ENCODE data around the gene PSMA4.
"Not testable (repeated sequence)": the region's sequence is repeated elsewhere in the genome, so short reads cannot be mapped to it uniquely, and the experiment has no call there.

Gene PSMA4

DNA sequence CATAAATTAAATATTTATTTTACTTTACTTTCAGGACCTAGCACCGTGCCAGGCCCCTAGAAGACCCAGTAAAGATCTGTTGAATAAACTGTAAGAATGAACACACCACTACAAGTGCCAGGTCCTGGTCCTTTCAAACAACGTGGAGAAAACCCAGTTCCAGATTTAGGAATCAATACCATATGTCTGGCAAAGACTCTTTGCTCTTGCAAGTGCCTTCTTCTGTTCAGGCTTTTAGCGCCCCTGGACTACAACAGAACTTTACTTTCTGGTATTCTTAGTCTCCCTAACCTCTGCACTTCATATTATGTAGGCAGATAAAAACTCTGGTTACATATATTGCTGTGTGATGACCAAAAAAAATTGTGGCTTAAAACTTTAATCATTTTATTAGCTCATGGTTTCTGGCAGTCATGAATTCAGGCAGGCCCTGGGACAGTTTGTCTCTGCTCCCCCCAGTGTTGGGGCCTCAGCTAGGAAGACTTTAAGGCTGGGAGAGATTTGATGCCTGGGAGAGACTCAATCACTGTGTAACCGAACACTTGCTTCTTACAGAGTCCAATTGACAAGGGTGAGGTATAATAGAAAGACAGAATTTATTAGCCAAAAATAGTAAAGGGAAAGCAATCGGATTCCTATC is 2.9 kb upstream of the PSMA4 start:
- no peak overlapping the region for H3K4me3 ChIP-seq (ENCODE audit: low read length)
- peak; percentile 40 for DNase-seq (ENCODE audit: low read depth)
- TF ChIP-seq, protein P1, sequence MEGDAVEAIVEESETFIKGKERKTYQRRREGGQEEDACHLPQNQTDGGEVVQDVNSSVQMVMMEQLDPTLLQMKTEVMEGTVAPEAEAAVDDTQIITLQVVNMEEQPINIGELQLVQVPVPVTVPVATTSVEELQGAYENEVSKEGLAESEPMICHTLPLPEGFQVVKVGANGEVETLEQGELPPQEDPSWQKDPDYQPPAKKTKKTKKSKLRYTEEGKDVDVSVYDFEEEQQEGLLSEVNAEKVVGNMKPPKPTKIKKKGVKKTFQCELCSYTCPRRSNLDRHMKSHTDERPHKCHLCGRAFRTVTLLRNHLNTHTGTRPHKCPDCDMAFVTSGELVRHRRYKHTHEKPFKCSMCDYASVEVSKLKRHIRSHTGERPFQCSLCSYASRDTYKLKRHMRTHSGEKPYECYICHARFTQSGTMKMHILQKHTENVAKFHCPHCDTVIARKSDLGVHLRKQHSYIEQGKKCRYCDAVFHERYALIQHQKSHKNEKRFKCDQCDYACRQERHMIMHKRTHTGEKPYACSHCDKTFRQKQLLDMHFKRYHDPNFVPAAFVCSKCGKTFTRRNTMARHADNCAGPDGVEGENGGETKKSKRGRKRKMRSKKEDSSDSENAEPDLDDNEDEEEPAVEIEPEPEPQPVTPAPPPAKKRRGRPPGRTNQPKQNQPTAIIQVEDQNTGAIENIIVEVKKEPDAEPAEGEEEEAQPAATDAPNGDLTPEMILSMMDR (conservative IDR thresholded peaks at IDR 0.05; ENCODE audit: low read length), result no peak

DNA sequence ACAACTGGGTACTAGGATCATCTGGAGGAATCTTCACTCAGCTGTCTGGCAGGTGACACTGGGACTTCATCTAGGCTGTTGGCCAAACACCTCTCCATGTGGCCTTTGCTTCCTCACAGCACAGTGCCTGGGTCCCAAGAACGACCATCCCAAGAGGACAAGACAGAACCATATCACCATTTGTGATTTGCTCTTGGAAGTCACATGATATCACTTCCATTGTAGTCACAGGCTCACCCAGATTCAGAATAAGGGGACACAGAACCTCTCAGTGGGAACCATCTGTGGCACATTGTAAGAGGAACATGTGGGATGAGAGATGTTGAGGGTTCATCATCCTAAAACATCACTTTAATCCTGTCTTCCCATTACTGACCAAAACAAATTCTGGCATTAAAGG is 1.9 kb upstream of the PSMA4 start:
- DNase-seq (ENCODE audit: low read depth), result no peak
- H3K4me3 ChIP-seq (ENCODE audit: low read length), result no peak overlapping the region
- TF ChIP-seq, protein P1 (conservative IDR thresholded peaks at IDR 0.05; ENCODE audit: low read length), result no peak

DNA sequence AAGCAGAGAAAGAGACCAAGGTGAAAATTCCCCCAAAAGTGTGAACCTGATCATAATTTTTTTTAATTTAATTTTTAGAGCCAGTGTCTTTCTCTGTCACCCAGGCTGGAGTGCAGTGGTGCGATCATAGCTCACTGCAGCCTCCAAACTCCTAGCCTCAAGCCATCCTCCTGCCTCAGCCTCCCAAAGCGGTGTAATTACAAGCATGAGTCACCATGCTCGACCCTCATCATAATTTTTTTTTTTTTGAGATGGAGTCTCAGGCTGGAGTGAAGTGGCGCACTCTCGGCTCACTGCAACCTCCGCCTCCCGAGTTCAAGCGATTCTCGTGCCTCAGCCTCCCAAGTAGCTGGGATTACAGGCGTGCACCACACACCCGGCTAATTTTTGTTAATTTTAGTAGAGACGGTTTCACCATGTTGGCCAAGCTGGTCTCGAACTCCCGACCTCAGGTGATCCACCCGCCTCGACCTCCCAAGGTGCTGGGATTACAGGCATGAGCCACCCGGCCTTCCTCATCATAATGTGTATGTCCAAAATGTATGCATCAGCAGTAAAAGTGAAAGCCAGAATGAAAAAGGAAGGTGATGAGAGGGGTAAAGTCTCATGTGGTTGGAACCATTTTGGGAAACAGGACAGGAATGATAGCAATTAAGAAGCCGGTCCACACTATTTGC is 642 bp upstream of the PSMA4 start:
- DNase-seq (ENCODE audit: low read depth), result not testable (repeated sequence)
- H3K4me3 ChIP-seq (ENCODE audit: low read length), result peak overlapping the region; percentile 76

DNA sequence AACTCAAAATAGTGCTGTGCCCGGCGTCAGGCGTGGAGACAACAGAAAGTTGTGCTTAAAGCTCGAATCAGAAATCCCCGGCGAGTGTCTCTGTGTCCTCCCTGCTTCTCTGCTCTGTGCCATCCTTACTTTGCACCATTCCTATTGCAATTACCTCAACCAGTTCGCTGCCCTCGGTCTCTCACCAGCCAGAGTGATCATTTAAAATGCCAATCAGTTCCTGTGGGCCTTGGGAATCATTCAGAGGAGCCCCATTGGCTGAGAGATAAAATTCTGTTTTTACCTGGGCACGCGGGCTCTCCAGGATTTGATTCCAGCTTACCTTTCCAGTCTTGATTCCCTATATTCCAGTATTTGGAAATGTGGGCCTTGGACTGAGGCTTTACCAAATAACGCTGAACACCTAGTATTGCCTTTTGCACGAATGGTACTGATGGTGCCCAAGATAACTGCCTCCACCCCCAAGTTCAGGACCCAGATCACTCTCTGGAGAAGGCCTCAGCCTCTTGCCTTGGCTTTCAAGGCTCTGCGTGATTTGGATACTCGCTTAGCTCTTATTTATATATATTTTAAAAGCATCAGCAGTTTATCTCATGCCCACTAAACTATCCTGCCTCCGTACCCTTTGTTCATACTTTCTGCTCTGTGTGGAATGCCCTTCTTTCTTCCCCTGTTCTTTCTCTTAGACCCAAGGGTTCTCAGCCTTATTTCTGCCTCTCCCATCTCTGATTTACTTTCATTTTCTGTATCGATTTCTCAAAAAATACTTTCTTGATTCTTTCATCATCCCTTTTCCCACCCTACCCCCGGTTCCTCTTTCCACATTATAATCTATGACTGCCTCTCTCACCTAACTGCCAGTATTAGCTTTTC is 863 bp downstream of the PSMA4 start:
- TF ChIP-seq, protein P1 (conservative IDR thresholded peaks at IDR 0.05; ENCODE audit: low read length), result no peak
- peak; percentile 5 for DNase-seq (ENCODE audit: low read depth)
- H3K4me3 ChIP-seq (ENCODE audit: low read length), result peak overlapping the region; percentile 76

DNA sequence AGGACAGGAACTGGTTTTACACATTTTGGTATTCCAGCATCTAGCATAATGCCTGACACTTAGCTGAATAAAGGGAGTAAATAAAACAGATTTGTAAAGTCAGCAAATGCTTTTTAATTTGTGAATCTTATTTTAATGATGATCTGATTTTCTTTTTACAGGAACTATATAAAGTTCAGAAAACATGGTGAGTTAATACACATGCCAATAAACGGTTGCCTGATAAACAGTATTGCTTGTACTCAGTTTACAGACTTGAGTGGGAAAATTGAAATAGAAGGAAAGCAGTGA is 1.4 kb downstream of the PSMA4 start:
- TF ChIP-seq, protein P1 (conservative IDR thresholded peaks at IDR 0.05; ENCODE audit: low read length), result no peak
- no peak for DNase-seq (ENCODE audit: low read depth)
- peak overlapping the region; percentile 76 for H3K4me3 ChIP-seq (ENCODE audit: low read length)

DNA sequence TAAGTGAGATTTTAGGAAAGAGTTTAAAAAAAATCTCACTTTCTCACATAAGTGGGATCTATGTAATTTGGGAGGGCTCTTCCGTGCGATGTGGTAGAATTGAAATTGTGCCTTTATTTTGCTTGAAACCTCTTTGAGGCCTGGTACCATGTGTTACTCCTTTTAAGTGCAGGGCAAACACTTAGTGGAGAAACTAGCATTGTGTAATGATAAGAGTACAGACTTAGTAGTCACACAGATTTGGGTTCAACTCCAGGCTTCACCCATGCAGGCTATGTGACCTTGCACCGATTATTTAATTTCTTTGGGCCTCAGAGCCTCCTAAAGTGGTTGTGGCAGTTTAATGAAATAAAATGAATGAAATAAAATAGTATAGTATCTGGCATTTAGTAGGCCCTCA is 2.4 kb downstream of the PSMA4 start:
- no peak for DNase-seq (ENCODE audit: low read depth)
- TF ChIP-seq, protein P1 (conservative IDR thresholded peaks at IDR 0.05; ENCODE audit: low read length), result no peak
- no peak overlapping the region for H3K4me3 ChIP-seq (ENCODE audit: low read length)

DNA sequence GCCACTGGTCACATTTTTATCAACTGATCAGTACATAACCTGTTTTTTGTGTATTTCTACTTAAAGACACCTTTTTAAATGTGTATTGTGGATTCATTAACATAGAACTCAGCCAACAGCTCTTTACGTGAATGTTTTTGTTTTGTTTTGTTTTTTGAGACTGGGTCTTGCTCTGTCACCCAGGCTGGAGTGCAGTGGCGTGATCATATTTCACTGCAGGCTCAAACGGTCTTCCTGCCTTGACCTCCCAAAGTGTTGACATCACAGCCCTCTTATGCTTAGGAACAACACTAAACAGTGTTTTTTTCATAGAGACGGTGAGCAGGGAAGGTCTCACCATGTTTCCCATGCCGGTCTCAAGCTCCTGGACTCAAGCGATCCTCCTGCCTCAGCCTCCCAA is 9.9 kb downstream of the PSMA4 start:
- no peak for DNase-seq (ENCODE audit: low read depth)
- H3K4me3 ChIP-seq (ENCODE audit: low read length), result no peak overlapping the region
- TF ChIP-seq, protein P1 (conservative IDR thresholded peaks at IDR 0.05; ENCODE audit: low read length), result no peak
